Measurements from ENCODE around the gene DPP4. TPM values are rescaled to one million over a fixed set of nuclear protein-coding genes. Genes with fewer than 3 reads are reported as not detected.

DPP4 gene
- total and polyA plus RNA-seq, 2 of the 4 experiments (the other 2 are of a cell fraction): 13.2 to 19.0 TPM

GRCh38 chr2:162067596-162067995 is 6.4 kb downstream of the DPP4 start:
- Histone ChIP-seq H3K27me3 (ENCODE audit: control insufficient read depth, insufficient read depth, low read length) (no peaks in the 10 kb centered on the region), H3K36me3 (ENCODE audit: control insufficient read depth, insufficient read depth, low read length) (peaks cover 2% of the 10 kb centered on the region; the same call in 1 of the 2 replicates), H4K5ac (ENCODE audit: low read depth, low read length) (no peak overlapping the region), H3K4me2 (ENCODE audit: low read depth, low read length) (no peak overlapping the region), H4K91ac (ENCODE audit: insufficient read depth, low read depth, low read length) (no peak overlapping the region), H2BK120ac (ENCODE audit: low read depth, low read length) (no peak overlapping the region), H2BK20ac (ENCODE audit: low read depth, low read length) (no peak overlapping the region), H3K9me1 (ENCODE audit: insufficient read depth, low read length) (no peaks in the 10 kb centered on the region), H2AFZ (replicated peaks; ENCODE audit: low read length, poor library complexity) (no peak overlapping the region), H3K79me1 (ENCODE audit: low read depth in 1 of 2, low read length in 2 of 2) (peaks cover 0 to 3% of the 10 kb centered on the region in 2 experiments; a peak in 1 of 4 replicates), H3K4me3 (ENCODE audit: insufficient read depth, low read depth, low read length) (no peak overlapping the region), H4K8ac (ENCODE audit: low read depth in 2 of 2, low read length in 2 of 2) (no peak overlapping the region), H2AK9ac (replicated peaks; ENCODE audit: low read depth, low read length, poor library complexity) (no peak overlapping the region), H3K56ac (ENCODE audit: extremely low read depth, insufficient read depth, low read length) (no peak overlapping the region), H3K27ac (ENCODE audit: insufficient read depth, low read length) (no peak overlapping the region), H3K9me3 (ENCODE audit: control insufficient read depth, insufficient read depth, low read length) (no peaks in the 10 kb centered on the region; the same call in 1 of the 2 replicates), H2AK5ac (ENCODE audit: low read depth, low read length) (no peak overlapping the region), H4K20me1 (ENCODE audit: insufficient read depth, low read length) (peaks cover 3% of the 10 kb centered on the region; the same call in 1 of the 2 replicates), H3K23ac (ENCODE audit: low read depth, low read length) (no peak overlapping the region), H3K4ac (ENCODE audit: low read depth, low read length) (no peak overlapping the region), H2BK15ac (ENCODE audit: low read depth, low read length) (no peak overlapping the region), H2BK5ac (ENCODE audit: low read depth, low read length, poor library complexity, severe bottlenecking) (no peak overlapping the region), H3K9ac (ENCODE audit: low read depth, low read length) (no peak overlapping the region), H3K18ac (ENCODE audit: low read depth, low read length) (no peak overlapping the region), H3K14ac (replicated peaks; ENCODE audit: low read depth, low read length) (no peak overlapping the region), H3K4me1 (ENCODE audit: control insufficient read depth, insufficient read depth, low read length) (peaks cover 10% of the 10 kb centered on the region)
- BruUV-seq (replicated peaks): no TSS peak
- ChIA-PET POLR2A (ENCODE audit: unreplicated experiment) (no interaction called here), CTCF (interaction anchor here (1.2 kb wide), 1 partner anchor 230 kb away, joined by 4 read pairs; no protein-coding TSS in a partner anchor)
- WGBS, 2 experiments (ENCODE audit: extremely low coverage in 2 of 2, insufficient read length in 1 of 2): no CpG with 5 or more reads among the region's 1 CpG
- in situ Hi-C loops (cut with MboI; ENCODE audit: low sequenced_read_pairs) (no loop called here), dilution Hi-C loops (cut with HindIII; ENCODE audit: low sequenced_read_pairs, unreplicated experiment) (no loop called here), intact Hi-C loops (cut with micrococcal nuclease) (no loop called here)
- TF ChIP-seq FOS (IDR thresholded peaks at IDR 0.05; ENCODE audit: low read depth, low read length): no peak
- TF ChIP-seq, protein P1, sequence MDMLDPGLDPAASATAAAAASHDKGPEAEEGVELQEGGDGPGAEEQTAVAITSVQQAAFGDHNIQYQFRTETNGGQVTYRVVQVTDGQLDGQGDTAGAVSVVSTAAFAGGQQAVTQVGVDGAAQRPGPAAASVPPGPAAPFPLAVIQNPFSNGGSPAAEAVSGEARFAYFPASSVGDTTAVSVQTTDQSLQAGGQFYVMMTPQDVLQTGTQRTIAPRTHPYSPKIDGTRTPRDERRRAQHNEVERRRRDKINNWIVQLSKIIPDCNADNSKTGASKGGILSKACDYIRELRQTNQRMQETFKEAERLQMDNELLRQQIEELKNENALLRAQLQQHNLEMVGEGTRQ (IDR thresholded peaks at IDR 0.05; ENCODE audit: low read depth, low read length): no peak
- TF ChIP-seq RFX5 (IDR thresholded peaks at IDR 0.05; ENCODE audit: low read depth, low read length): no peak
- no peak for TF ChIP-seq CEBPB (IDR thresholded peaks at IDR 0.05; ENCODE audit: low read depth, low read length)
- no peak for TF ChIP-seq CHD1 (IDR thresholded peaks at IDR 0.05; ENCODE audit: low read depth, low read length)
- no peak for TF ChIP-seq RAD21 (IDR thresholded peaks at IDR 0.05; ENCODE audit: low read length)
- no peak for TF ChIP-seq ELK1 (IDR thresholded peaks at IDR 0.05; ENCODE audit: borderline replicate concordance, low read depth, low read length)
- DNase-seq: no peak
- no peak for ATAC-seq (ENCODE audit: low read depth)
